CD4-positive, alpha-beta T cell treated with Interleukin-6 at 100 ng/mL for 8 hours (primary cell): ENCODE data around the gene TMEM185A.
A peak's percentile ranks its signal among the peaks of the same experiment; 100 is the strongest.
"Not testable (repeated sequence)": the region's sequence is repeated elsewhere in the genome, so short reads cannot be mapped to it uniquely, and the experiment has no call there.

Experiments
- DNase-seq: peaks from one replicate; pipeline ENCODE4 v3.0.0-alpha.2; 2020; ENCODE audit warnings: mixed read lengths, low spot score

Gene TMEM185A

GRCh38 chrX:149631234-149632165 lies at the start of gene TMEM185A:
Gene TMEM185A, minus strand, starts transcription at chrX:149631792. Its CDS starts 212 bp downstream, at chrX:149631580.
- DNase-seq, result peak; percentile 69

- DNase-seq, result no peak
These were observed 49.6 kb upstream of the TMEM185A start for GRCh38 chrX:149681182-149681581.

- DNase-seq, result not testable (repeated sequence)
These were observed 47.6 kb upstream of the TMEM185A start for GRCh38 chrX:149679164-149679678.

- not testable (repeated sequence) for DNase-seq
These were observed 44.0 kb upstream of the TMEM185A start for GRCh38 chrX:149675554-149675953.

GRCh38 chrX:149675088-149675487 lies 43.5 kb upstream of the TMEM185A start:
- DNase-seq, result not testable (repeated sequence)

GRCh38 chrX:149660613-149661012 lies 29.0 kb upstream of the TMEM185A start:
- not testable (repeated sequence) for DNase-seq

- not testable (repeated sequence) for DNase-seq
These were observed 24.8 kb upstream of the TMEM185A start for GRCh38 chrX:149656260-149656884.

GRCh38 chrX:149652232-149652981 lies 20.8 kb upstream of the TMEM185A start:
- no peak for DNase-seq

- no peak for DNase-seq
These were observed 18.6 kb upstream of the TMEM185A start for GRCh38 chrX:149650162-149650561.

- no peak for DNase-seq
These were observed 17.3 kb upstream of the TMEM185A start for GRCh38 chrX:149648932-149649331.

- DNase-seq, result no peak
These were observed 15.9 kb upstream of the TMEM185A start for GRCh38 chrX:149647505-149647904.

- DNase-seq, result no peak
These were observed 11.9 kb upstream of the TMEM185A start for GRCh38 chrX:149643496-149643895.

GRCh38 chrX:149641835-149642234 lies 10.2 kb upstream of the TMEM185A start:
- DNase-seq, result no peak

- no peak for DNase-seq
These were observed 9.8 kb upstream of the TMEM185A start for GRCh38 chrX:149641432-149641831.

- DNase-seq, result no peak
These were observed 8.0 kb upstream of the TMEM185A start for GRCh38 chrX:149639568-149639967.

GRCh38 chrX:149638860-149639259 lies 7.3 kb upstream of the TMEM185A start:
- no peak for DNase-seq

- no peak for DNase-seq
These were observed 1.9 kb upstream of the TMEM185A start for GRCh38 chrX:149633511-149633910.

- no peak for DNase-seq
These were observed 835 bp downstream of the TMEM185A start for GRCh38 chrX:149630681-149631233.

- no peak for DNase-seq
These were observed 1.7 kb downstream of the TMEM185A start for GRCh38 chrX:149629730-149630387.

GRCh38 chrX:149628768-149629167 lies 2.8 kb downstream of the TMEM185A start:
- no peak for DNase-seq

- DNase-seq, result no peak
These were observed 3.3 kb downstream of the TMEM185A start for GRCh38 chrX:149628280-149628679.
